ENCODE measurements around the gene PRSS53.

DNA sequence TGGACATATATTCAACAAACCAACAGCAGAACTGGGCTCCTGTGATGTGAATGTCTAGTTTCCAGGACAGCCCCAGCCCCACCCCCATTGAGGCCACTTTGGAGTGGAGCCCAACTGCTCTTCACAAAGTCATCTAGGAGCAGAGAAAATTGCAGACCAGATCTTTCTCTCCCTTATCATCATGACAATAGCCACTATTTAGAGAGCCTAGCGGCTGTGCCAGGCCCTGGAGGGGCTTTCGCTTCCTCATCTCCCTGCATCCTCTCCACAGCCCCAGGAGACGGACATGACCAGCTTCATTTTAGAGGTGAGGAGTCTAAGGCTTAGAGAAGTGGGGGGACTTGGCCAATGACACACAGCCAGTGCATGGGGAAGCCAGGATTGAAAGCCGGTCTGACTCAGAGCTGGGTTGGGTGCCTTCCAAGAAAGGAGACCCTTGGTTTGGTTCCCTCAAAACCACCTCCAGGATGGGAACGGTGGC is 45.4 kb upstream of the PRSS53 start:
- TF ChIP-seq, protein P1, sequence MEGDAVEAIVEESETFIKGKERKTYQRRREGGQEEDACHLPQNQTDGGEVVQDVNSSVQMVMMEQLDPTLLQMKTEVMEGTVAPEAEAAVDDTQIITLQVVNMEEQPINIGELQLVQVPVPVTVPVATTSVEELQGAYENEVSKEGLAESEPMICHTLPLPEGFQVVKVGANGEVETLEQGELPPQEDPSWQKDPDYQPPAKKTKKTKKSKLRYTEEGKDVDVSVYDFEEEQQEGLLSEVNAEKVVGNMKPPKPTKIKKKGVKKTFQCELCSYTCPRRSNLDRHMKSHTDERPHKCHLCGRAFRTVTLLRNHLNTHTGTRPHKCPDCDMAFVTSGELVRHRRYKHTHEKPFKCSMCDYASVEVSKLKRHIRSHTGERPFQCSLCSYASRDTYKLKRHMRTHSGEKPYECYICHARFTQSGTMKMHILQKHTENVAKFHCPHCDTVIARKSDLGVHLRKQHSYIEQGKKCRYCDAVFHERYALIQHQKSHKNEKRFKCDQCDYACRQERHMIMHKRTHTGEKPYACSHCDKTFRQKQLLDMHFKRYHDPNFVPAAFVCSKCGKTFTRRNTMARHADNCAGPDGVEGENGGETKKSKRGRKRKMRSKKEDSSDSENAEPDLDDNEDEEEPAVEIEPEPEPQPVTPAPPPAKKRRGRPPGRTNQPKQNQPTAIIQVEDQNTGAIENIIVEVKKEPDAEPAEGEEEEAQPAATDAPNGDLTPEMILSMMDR (conservative IDR thresholded peaks at IDR 0.05; ENCODE audit: low read depth, low read length): no peak
- no peak for TF ChIP-seq EZH2 (IDR thresholded peaks at IDR 0.05; ENCODE audit: low read length, unreplicated experiment)
